Measurements from ENCODE around the gene CAPRIN1.
"Not testable (repeated sequence)": the region's sequence is repeated elsewhere in the genome, so short reads cannot be mapped to it uniquely, and the experiment has no call there.

- not testable (repeated sequence) for TF ChIP-seq CTCF, POLR2A (IDR thresholded peaks at IDR 0.05)
Measured at GRCh38 chr11:34094900-34095299, 43.4 kb downstream of the CAPRIN1 start.
